Embryonic facial prominence (tissue), 1 donor: ENCODE results near the gene SCD.

Experiments used
- DNase-seq: peaks from one replicate; pipeline ENCODE4 v3.0.0-alpha.2; 2016; ENCODE audit errors: extremely low spot score

SCD gene

GRCh38 chr10:100401631-100402328 lies 54.7 kb downstream of the SCD start:
- no peak for DNase-seq

GRCh38 chr10:100403734-100404133 lies 56.7 kb downstream of the SCD start:
- no peak for DNase-seq

GRCh38 chr10:100413173-100413572 lies 66.1 kb downstream of the SCD start:
- DNase-seq: no peak
